Measurements from ENCODE around the gene TTN.

Gene TTN

GRCh38 chr2:178480227-178481181 is 326.7 kb downstream of the TTN start, which contains the start of gene PLEKHA3:
Gene PLEKHA3, plus strand, starts transcription at chr2:178480457. Its CDS starts 413 bp downstream, at chr2:178480870.
- peak; percentile 54 for DNase-seq

GRCh38 chr2:178479758-178480226 is 327.4 kb downstream of the TTN start:
- DNase-seq = no peak

GRCh38 chr2:178479275-178479616 is 328.0 kb downstream of the TTN start:
- DNase-seq = no peak

- DNase-seq = peak; percentile 75
Measured at GRCh38 chr2:178478439-178479274, 328.6 kb downstream of the TTN start, which contains the start of gene FKBP7. Gene FKBP7, minus strand, starts transcription at chr2:178478600. Its CDS starts 101 bp downstream, at chr2:178478499.

- DNase-seq = no peak
Measured at GRCh38 chr2:178478130-178478438, 329.1 kb downstream of the TTN start.

GRCh38 chr2:178477443-178478129 is 329.6 kb downstream of the TTN start:
- no peak for DNase-seq

GRCh38 chr2:178476477-178476876 is 330.7 kb downstream of the TTN start:
- DNase-seq = no peak
